ENCODE data around the gene TMEM203. TPM values are rescaled to one million over a fixed set of nuclear protein-coding genes. Genes with fewer than 3 reads are reported as not detected.
"Not testable (repeated sequence)": the region's sequence is repeated elsewhere in the genome, so short reads cannot be mapped to it uniquely, and the experiment has no call there.

The TMEM203 gene
- total RNA-seq, 1 donor from 2014 or later = 34.1 TPM

DNA sequence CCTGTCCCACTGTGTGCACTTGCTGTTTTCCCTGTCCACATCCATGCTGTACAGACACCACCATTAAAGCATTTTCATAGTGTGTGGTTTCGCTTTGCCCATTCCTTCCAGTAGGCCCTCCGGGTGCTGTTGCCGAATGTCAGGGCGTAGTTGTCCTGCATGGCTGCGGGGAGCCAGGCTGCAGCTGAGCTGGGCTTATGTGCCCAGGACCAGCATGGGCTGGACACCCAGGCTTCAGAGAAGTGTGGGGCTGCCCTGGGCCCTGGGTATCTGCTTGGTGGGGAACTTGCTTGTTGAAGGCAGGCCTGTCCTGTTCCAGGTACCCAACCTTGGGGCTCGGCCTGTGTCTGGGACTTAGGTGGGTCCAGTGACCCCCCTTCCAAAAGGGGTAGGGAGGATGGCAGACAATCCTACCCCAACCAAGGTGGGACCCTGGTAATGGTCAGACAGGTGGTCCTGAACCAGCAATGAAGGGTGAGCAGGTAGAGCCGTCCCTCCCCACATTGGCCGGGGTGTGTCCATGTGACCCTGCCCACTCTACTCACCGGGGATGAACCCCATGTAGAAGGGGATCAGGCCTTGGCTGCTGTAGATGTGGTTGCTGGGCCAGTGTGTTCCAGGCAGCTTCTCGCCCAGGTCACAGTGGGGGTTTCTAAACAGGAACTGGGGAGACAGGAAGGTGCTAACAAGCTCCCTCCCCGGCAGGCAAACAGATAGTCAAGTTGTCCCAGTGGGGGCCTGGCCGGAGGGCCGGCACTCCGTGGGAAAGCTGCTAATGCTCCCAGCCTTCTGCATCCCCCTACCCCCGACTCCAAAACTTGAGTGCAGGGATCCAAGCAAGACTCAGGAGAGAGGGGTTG is 38.4 kb upstream of the TMEM203 start:
- TF ChIP-seq, protein P1, sequence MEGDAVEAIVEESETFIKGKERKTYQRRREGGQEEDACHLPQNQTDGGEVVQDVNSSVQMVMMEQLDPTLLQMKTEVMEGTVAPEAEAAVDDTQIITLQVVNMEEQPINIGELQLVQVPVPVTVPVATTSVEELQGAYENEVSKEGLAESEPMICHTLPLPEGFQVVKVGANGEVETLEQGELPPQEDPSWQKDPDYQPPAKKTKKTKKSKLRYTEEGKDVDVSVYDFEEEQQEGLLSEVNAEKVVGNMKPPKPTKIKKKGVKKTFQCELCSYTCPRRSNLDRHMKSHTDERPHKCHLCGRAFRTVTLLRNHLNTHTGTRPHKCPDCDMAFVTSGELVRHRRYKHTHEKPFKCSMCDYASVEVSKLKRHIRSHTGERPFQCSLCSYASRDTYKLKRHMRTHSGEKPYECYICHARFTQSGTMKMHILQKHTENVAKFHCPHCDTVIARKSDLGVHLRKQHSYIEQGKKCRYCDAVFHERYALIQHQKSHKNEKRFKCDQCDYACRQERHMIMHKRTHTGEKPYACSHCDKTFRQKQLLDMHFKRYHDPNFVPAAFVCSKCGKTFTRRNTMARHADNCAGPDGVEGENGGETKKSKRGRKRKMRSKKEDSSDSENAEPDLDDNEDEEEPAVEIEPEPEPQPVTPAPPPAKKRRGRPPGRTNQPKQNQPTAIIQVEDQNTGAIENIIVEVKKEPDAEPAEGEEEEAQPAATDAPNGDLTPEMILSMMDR (IDR thresholded peaks at IDR 0.05) = no peak
- Mint-ChIP-seq H3K4me3 (no peak overlapping the region), H3K36me3 (ENCODE audit: low read depth) (peaks cover 25% of the 10 kb centered on the region), H3K27ac (no peak overlapping the region), H3K4me1 (peaks cover 32% of the 10 kb centered on the region), H3K27me3 (no peaks in the 10 kb centered on the region), H3K9me3 (no peaks in the 10 kb centered on the region)
- ChIA-PET POLR2A (interaction anchor here (0.7 to 6.2 kb wide), 3 partner anchors 9 to 214 kb away, joined by 3 to 160 read pairs (median 9); partner anchors contain the start of genes NELFB and STPG3), CTCF (no interaction called here)
- ATAC-seq (ENCODE audit: low read depth) (no peak), DNase-seq (no peak)
- intact Hi-C loops (cut with micrococcal nuclease) = loop anchor here (5.0 kb wide), 1 partner anchor 178 kb away; the partner anchor contains the start of genes EXD3 and NOXA1

DNA sequence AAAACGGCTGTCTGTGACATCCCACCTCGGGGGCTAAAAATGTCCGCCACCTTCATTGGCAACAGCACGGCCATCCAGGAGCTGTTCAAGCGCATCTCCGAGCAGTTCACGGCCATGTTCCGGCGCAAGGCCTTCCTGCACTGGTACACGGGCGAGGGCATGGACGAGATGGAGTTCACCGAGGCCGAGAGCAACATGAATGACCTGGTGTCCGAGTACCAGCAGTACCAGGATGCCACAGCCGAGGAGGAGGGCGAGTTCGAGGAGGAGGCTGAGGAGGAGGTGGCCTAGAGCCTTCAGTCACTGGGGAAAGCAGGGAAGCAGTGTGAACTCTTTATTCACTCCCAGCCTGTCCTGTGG is 37.8 kb upstream of the TMEM203 start:
- H3K9me3 Mint-ChIP-seq; CTCF ChIA-PET; H3K27me3 Mint-ChIP-seq; H3K27ac Mint-ChIP-seq; H3K4me3 Mint-ChIP-seq; ATAC-seq (ENCODE audit: low read depth); DNase-seq: not testable (repeated sequence)
- intact Hi-C loops (cut with micrococcal nuclease) = loop anchor here (5.0 kb wide), 1 partner anchor 179 kb away; the partner anchor contains the start of genes EXD3 and NOXA1
- Mint-ChIP-seq H3K36me3 (ENCODE audit: low read depth) (peaks cover 25% of the 10 kb centered on the region), H3K4me1 (peaks cover 35% of the 10 kb centered on the region)
- POLR2A ChIA-PET = interaction anchor here (1.0 to 6.2 kb wide), 4 partner anchors 10 to 453 kb away, joined by 3 to 160 read pairs (median 6); partner anchors contain the start of genes NELFB, STPG3 and TMEM141

DNA sequence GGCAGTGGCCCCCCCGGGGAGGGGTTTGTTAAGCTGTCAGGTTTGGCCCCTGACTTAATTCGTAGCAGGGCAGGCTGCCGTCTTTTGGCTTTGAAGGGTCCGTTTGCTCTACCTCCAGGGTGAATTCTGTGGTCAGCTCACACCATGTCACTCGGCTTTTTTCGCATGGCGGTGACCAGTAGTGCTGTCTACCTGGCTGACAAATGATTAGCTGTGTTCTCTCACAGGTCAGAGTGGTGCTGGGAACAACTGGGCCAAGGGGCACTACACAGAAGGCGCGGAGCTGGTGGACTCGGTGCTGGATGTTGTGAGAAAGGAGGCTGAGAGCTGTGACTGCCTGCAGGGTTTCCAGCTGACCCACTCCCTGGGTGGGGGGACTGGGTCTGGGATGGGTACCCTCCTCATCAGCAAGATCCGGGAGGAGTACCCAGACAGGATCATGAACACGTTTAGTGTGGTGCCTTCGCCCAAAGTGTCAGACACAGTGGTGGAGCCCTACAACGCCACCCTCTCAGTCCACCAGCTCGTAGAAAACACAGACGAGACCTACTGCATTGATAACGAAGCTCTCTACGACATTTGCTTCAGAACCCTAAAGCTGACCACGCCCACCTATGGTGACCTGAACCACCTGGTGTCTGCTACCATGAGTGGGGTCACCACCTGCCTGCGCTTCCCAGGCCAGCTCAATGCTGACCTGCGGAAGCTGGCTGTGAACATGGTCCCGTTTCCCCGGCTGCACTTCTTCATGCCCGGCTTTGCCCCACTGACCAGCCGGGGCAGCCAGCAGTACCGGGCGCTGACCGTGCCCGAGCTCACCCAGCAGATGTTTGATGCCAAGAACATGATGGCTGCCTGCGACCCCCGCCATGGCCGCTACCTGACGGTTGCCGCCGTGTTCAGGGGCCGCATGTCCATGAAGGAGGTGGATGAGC is 37.1 kb upstream of the TMEM203 start:
- H3K4me1 Mint-ChIP-seq = peaks cover 38% of the 10 kb centered on the region

DNA sequence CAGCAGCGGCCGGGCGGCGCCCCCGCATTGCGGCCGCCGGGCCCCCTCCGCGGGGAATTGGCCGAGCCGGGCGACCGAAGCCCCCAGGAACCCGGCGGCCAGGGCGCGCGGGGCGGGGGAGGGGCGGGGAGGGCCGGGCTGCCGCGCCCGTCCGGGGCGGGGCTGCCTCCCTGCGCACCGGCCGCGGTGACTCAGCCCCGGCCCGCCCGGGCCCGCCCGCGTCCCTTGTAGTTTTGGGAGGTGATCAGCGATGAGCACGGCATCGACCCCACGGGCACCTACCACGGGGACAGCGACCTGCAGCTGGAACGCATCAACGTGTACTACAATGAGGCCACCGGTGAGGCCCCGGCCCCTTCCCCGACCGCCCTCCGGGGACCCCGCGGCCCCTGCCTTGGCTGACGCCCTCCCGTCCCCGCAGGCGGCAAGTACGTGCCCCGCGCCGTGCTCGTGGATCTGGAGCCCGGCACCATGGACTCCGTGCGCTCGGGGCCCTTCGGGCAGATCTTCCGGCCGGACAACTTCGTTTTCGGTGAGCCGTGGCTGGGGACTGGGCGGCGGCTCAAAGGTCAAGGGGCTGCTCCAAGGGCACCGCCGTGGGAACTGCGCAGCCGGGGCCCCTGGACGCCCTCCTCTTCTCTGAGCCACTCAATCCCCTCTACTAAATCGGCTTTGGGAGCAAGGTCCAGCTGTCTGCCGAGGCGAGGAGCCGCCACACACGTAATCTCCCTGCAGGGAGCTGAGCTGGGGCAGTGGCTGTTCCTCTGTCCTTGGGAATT is 36.2 kb upstream of the TMEM203 start:
- TF ChIP-seq, protein P1 (IDR thresholded peaks at IDR 0.05) = no peak
- ATAC-seq (ENCODE audit: low read depth) (peak; percentile 12), DNase-seq (peak; percentile 63)
- peak overlapping the region; percentile 88 for H3K4me3 Mint-ChIP-seq
- no peaks in the 10 kb centered on the region for H3K27me3 Mint-ChIP-seq
- CTCF ChIA-PET = interaction anchor here (1.3 to 1.6 kb wide), 2 partner anchors 22 to 195 kb away, joined by 4 to 6 read pairs; partner anchors contain the start of gene NPDC1
- H3K4me1 Mint-ChIP-seq = peaks cover 44% of the 10 kb centered on the region
- intact Hi-C loops (cut with micrococcal nuclease) = loop anchor here (1.0 to 5.0 kb wide), 10 partner anchors 14 to 451 kb away; partner anchors contain the start of genes EXD3, NDOR1, NELFB and NOXA1
- POLR2A ChIA-PET = interaction anchor here (0.9 to 6.2 kb wide), 34 partner anchors 10 to 541 kb away, joined by 3 to 160 read pairs (median 5); partner anchors contain the start of genes ANAPC2, C8G, CYSRT1 and DPP7
- no peak overlapping the region for H3K27ac Mint-ChIP-seq
- no peaks in the 10 kb centered on the region for H3K9me3 Mint-ChIP-seq
- peaks cover 25% of the 10 kb centered on the region for H3K36me3 Mint-ChIP-seq (ENCODE audit: low read depth)

More for the DNA sequence above, 37.1 kb upstream of the TMEM203 start:
- Mint-ChIP-seq H3K27me3 (no peaks in the 10 kb centered on the region), H3K4me3 (peak overlapping the region; percentile 81), H3K9me3 (no peaks in the 10 kb centered on the region), H3K27ac (peak overlapping the region; percentile 69), H3K36me3 (ENCODE audit: low read depth) (peaks cover 25% of the 10 kb centered on the region)
- intact Hi-C loops (cut with micrococcal nuclease) = loop anchor here (5.0 kb wide), 1 partner anchor 180 kb away; the partner anchor contains the start of genes EXD3 and NOXA1
- DNase-seq (no peak), ATAC-seq (ENCODE audit: low read depth) (no peak)
- TF ChIP-seq, protein P1 (IDR thresholded peaks at IDR 0.05) = no peak
- ChIA-PET CTCF (interaction anchor here (0.8 kb wide), 1 partner anchor 11 kb away, joined by 3 read pairs; no protein-coding TSS in a partner anchor), POLR2A (interaction anchor here (0.9 to 6.2 kb wide), 14 partner anchors 11 to 452 kb away, joined by 3 to 160 read pairs (median 5); partner anchors contain the start of genes ANAPC2, C8G, MAN1B1 and NELFB)
